22Rv1 (cell line): ENCODE data around the gene TMEM72.

Experiments
- H3K27ac ChIP-seq: fragments of 450-650 bp; 2 replicates; pipeline ENCODE4 v1.5.1; 2017
- CTCF ChIP-seq: fragments of 450-650 bp; IDR thresholded peaks from 2 replicates; pipeline ENCODE4 v1.5.1; 2017; ENCODE audit warnings: mild to moderate bottlenecking
- ZFX ChIP-seq: fragments of 450-650 bp; IDR thresholded peaks from 2 replicates; pipeline ENCODE4 v1.6.1; 2017; ENCODE audit warnings: antibody characterized with exemption, borderline replicate concordance

Gene TMEM72

GRCh38 chr10:44950326-44951225, 39.4 kb downstream of the TMEM72 start:
- no peak overlapping the region for H3K27ac ChIP-seq
- TF ChIP-seq ZFX (no peak), CTCF (no peak)

GRCh38 chr10:44951576-44952226, 40.6 kb downstream of the TMEM72 start:
- TF ChIP-seq CTCF (no peak), ZFX (no peak)
- no peak overlapping the region for H3K27ac ChIP-seq

GRCh38 chr10:44952779-44953231, 41.7 kb downstream of the TMEM72 start:
- TF ChIP-seq CTCF = no peak
- no peak for TF ChIP-seq ZFX
- no peak overlapping the region for H3K27ac ChIP-seq

GRCh38 chr10:44954042-44954441, 42.9 kb downstream of the TMEM72 start:
- TF ChIP-seq CTCF (no peak), ZFX (no peak)
- H3K27ac ChIP-seq = no peak overlapping the region

- TF ChIP-seq CTCF (no peak), ZFX (no peak)
- H3K27ac ChIP-seq = no peak overlapping the region
Observed at GRCh38 chr10:44954962-44955361, 43.8 kb downstream of the TMEM72 start.

GRCh38 chr10:44955413-44956070, 44.4 kb downstream of the TMEM72 start:
- H3K27ac ChIP-seq = no peak overlapping the region
- TF ChIP-seq CTCF (no peak), ZFX (no peak)
